ENCODE results near the gene ZNF599.

ZNF599 gene

GRCh38 chr19:34774857-34775256 is 1.8 kb upstream of the ZNF599 start:
- no peak for ATAC-seq
- Mint-ChIP-seq H3K4me3 (no peak overlapping the region), H3K4me1 (peaks cover 17% of the 10 kb centered on the region), H3K9me3 (no peaks in the 10 kb centered on the region), H3K36me3 (peaks cover 4% of the 10 kb centered on the region), H3K27ac (no peak overlapping the region)
- DNase-seq (ENCODE audit: low spot score in 2 of 2): no peak

DNA sequence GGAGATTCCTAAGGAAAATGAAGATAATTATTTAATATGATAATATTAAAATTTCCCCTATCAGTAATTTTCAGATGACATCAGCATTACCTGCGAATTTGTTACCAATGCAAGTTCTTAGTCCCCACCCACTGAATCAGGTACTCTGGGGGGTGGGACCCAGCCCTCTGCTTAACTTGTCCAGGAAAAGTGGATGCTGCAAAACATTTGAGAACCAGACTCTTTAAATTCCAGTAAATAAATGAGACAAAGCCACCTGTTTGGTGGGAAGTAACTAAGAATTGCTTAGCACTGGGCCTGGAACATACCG is 495 bp upstream of the ZNF599 start:
- Mint-ChIP-seq H3K4me1 (peaks cover 17% of the 10 kb centered on the region), H3K27ac (no peak overlapping the region), H3K36me3 (peaks cover 4% of the 10 kb centered on the region), H3K4me3 (peak overlapping the region; percentile 85), H3K9me3 (no peaks in the 10 kb centered on the region)
- ATAC-seq: no peak
- no peak for DNase-seq (ENCODE audit: low spot score in 2 of 2)

DNA sequence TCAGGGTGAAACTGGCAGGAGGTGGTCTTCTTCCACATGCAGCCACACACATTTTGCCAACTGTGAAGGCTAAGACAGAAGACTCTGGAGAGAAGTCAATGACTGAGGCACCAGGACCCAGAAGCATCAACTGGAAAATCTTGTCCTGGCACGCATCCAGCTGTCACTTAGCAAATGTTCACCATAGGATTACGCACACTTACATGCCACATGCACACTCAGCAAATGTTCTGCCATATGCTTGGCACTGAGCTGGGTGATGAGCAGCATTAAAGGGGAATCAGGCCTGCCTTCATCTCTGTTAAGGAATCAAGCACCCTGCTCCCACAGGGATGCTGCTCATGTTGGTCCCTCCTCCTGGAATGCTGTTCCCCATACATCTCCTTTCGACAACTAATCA is 5.1 kb downstream of the ZNF599 start:
- peaks cover 12% of the 10 kb centered on the region for H3K4me1 Mint-ChIP-seq
- no peak overlapping the region for H3K4me3 Mint-ChIP-seq
- H3K9me3 Mint-ChIP-seq: peaks cover 12% of the 10 kb centered on the region
- no peak overlapping the region for H3K27ac Mint-ChIP-seq
- DNase-seq (ENCODE audit: low spot score in 2 of 2) (no peak), ATAC-seq (no peak)
- H3K36me3 Mint-ChIP-seq: peaks cover 8% of the 10 kb centered on the region

DNA sequence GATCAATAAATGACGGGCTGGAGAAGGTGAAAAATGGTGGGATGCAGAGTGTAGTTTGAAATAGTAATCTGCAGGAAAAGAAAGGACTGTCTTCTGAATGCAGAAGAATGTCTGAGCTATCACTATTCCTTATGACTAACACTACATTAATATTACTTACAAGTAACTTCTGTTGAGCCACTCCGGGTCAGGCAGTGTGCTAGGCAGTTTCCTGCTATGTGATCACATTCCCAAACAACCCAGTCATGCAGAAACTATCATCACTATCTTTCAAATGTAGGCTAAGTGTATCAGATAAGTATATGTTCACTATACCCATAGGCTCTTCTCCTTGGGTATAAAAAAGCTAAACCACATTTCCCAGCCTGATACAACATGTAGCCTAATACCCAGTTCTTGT is 6.6 kb downstream of the ZNF599 start:
- no peak for ATAC-seq

DNA sequence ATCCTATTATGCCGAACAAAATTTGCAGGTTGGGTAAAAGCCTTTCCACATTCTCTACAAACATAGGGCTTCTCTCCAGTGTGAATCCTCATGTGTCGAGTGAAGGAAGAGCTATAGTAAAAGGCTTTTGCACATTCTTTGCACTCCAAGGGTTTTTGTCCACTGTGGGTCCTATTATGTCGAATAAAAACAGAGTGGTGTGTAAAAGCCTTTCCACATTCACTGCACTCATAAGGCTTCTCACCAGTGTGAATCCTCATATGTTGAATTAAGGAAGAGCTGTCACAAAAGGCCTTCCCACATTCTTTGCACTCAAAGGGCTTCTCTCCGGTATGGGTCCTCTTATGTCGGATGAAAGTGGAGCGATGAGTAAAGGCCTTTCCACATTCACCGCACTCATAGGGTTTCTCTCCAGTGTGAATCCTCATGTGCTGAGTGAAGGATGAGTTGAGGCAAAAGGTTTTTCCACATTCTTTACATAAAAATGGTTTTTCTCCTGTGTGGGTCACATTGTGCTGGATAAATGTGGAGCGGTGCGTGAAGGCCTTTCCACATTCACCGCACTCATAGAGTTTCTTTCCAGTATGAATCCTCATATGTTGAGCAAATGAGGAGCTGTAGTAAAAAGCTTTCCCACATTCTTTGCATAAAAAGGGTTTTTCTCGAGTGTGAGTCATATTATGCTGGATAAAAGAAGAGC is 13.6 kb downstream of the ZNF599 start:
- ATAC-seq (no peak), DNase-seq (ENCODE audit: low spot score in 2 of 2) (no peak)
- H3K9me3 Mint-ChIP-seq: peaks cover 32% of the 10 kb centered on the region
- no peak overlapping the region for H3K27ac Mint-ChIP-seq
- no peak overlapping the region for H3K4me3 Mint-ChIP-seq
- H3K4me1 Mint-ChIP-seq: no peaks in the 10 kb centered on the region
- H3K36me3 Mint-ChIP-seq: peaks cover 7% of the 10 kb centered on the region

More for the DNA sequence above, 6.6 kb downstream of the ZNF599 start:
- peaks cover under 1% of the 10 kb centered on the region for H3K4me1 Mint-ChIP-seq
- peaks cover 7% of the 10 kb centered on the region for H3K36me3 Mint-ChIP-seq
- DNase-seq (ENCODE audit: low spot score in 2 of 2): no peak
- no peak overlapping the region for H3K27ac Mint-ChIP-seq
- H3K4me3 Mint-ChIP-seq: no peak overlapping the region
- peaks cover 21% of the 10 kb centered on the region for H3K9me3 Mint-ChIP-seq

DNA sequence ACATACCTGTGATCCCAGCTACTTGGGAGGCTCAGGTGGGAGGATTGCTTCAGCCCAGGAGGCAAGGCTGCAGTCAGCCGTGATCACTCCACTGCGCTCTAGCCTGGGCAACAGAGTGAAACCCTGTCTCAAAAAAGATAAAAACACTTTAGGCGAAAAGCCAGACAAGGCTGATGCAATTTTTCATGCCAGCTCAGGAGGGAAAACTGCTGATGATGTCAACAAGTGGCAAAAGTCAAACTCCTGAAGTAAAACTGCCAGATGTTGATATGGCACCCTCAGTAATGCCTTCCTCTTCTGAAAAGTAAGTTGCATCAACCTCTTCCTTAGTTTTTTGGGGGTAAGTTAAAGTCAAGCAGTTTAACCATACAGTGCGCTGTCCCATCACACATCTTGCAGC is 15.6 kb downstream of the ZNF599 start:
- Mint-ChIP-seq H3K36me3 (no peaks in the 10 kb centered on the region), H3K27ac (no peak overlapping the region), H3K9me3 (peaks cover 34% of the 10 kb centered on the region), H3K4me1 (no peaks in the 10 kb centered on the region), H3K4me3 (no peak overlapping the region)
- ATAC-seq (no peak), DNase-seq (ENCODE audit: low spot score in 2 of 2) (no peak)

DNA sequence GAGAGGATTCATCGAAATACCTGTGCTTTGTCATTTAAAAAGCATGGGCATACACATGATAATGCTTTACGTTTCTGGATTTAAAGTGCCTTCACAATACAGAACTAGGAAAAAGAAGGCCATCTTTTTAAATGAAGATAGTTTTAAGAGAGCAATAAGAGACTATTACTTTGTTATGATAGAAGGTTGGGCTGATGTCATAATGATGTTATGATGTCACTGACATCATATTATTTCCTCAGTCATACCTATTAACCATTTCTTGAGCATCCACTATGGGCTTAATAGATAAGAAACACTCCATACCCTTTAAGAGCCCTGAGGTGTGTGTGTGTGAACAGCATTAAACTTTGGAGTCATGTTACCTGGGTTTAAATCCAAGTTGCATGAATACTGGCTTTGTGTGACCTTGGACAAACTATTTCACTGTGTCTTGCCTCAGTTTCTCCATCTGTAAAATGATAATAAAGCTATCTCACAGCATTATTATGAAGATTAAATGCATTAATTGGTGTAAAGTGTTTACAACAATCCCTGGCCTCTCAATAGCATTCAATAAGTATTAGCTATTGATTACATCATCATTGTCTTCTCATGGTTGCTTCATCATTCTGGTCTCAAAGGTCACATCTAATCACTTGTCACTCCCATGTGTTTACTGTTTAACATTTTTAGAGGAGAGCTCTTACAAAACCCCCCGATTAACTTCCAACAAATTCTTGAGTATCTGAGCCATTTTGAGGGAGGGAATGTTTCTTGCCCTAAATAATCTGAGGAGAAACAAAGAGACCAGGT is 27.9 kb downstream of the ZNF599 start:
- ATAC-seq (no peak), DNase-seq (ENCODE audit: low spot score in 2 of 2) (no peak)
- H3K4me1 Mint-ChIP-seq: no peaks in the 10 kb centered on the region
- peaks cover 50% of the 10 kb centered on the region for H3K9me3 Mint-ChIP-seq
- H3K4me3 Mint-ChIP-seq: no peak overlapping the region
- peaks cover 12% of the 10 kb centered on the region for H3K36me3 Mint-ChIP-seq
- no peak overlapping the region for H3K27ac Mint-ChIP-seq

- no peak for ATAC-seq
- Mint-ChIP-seq H3K36me3 (peaks cover 32% of the 10 kb centered on the region), H3K9me3 (peaks cover 13% of the 10 kb centered on the region), H3K4me1 (peaks cover 12% of the 10 kb centered on the region), H3K4me3 (peak overlapping the region; percentile 81), H3K27ac (peak overlapping the region; percentile 91)
- DNase-seq (ENCODE audit: low spot score in 2 of 2): no peak
These were observed 38.4 kb downstream of the ZNF599 start for GRCh38 chr19:34734537-34735103.

GRCh38 chr19:34733746-34734536 is 39.1 kb downstream of the ZNF599 start, which contains the start of gene ZNF181:
TSS of gene ZNF181 (plus strand) at chr19:34734243. CDS start at chr19:34735038, 795 bp downstream.
- DNase-seq (ENCODE audit: low spot score in 2 of 2) (peak; percentile 61 to 88), ATAC-seq (peak; percentile 91)
- Mint-ChIP-seq H3K4me1 (peaks cover 12% of the 10 kb centered on the region), H3K9me3 (peaks cover 9% of the 10 kb centered on the region), H3K4me3 (peak within 1 kb of the TSS; percentile 81), H3K27ac (peak within 1 kb of the TSS; percentile 91), H3K36me3 (peaks cover 26% of the 10 kb centered on the region)

DNA sequence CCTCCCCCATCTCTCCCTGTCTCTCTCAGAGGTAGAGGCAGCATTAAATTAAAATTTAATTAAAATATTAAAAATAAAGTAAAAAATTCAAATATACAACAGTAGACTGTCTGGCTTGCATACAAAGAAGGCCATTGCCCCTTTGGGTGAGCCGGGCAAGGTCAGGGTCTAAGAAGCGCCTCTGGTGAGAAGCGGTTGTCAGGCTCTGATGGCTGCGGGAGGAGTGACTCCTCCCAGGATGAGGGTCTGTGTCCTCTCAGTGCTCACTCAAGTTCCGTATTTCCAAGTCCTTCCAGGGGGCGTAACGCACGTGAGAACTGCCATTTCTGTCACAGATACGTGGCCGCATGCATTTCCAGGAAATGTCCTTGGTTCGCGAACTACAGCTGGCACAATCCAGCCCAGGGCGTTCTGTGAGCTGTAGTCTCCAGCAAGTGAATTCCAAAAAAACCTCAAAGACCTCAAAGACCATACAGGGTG is 39.7 kb downstream of the ZNF599 start:
- Mint-ChIP-seq H3K36me3 (peaks cover 25% of the 10 kb centered on the region), H3K4me1 (peaks cover 12% of the 10 kb centered on the region), H3K4me3 (peak overlapping the region; percentile 81), H3K27ac (peak overlapping the region; percentile 91), H3K9me3 (peaks cover 9% of the 10 kb centered on the region)
- DNase-seq (ENCODE audit: low spot score in 2 of 2): no peak
- no peak for ATAC-seq

GRCh38 chr19:34732612-34733211 is 40.3 kb downstream of the ZNF599 start:
- no peak for ATAC-seq
- H3K27ac Mint-ChIP-seq: no peak overlapping the region
- peaks cover 12% of the 10 kb centered on the region for H3K4me1 Mint-ChIP-seq
- DNase-seq (ENCODE audit: low spot score in 2 of 2): no peak
- H3K36me3 Mint-ChIP-seq: peaks cover 19% of the 10 kb centered on the region
- peaks cover 9% of the 10 kb centered on the region for H3K9me3 Mint-ChIP-seq
- peak overlapping the region; percentile 81 for H3K4me3 Mint-ChIP-seq

DNA sequence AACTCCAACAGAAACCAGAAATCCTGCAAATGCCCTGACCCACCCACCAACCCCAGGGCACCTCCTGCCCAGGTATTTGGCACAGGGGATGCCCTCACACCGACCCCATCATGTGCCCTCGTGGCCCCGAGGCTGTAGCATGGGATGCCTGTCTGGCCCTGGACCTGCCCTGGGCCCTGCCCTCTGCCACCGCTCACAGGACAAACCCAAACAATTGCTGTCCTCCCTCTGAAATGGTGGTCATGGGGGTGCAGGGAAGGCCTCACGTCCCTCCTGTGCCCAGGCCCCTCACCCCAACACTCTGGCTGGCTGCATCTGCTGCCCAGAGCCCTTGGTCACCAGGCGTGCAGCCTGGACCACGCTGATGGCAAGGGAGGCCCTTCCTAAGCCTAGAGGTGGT is 41.1 kb downstream of the ZNF599 start:
- DNase-seq (ENCODE audit: low spot score in 2 of 2) (no peak), ATAC-seq (no peak)
- Mint-ChIP-seq H3K4me3 (no peak overlapping the region), H3K36me3 (peaks cover 19% of the 10 kb centered on the region), H3K4me1 (peaks cover 12% of the 10 kb centered on the region), H3K9me3 (peaks cover 9% of the 10 kb centered on the region), H3K27ac (no peak overlapping the region)

GRCh38 chr19:34731019-34731829 is 41.8 kb downstream of the ZNF599 start:
- Mint-ChIP-seq H3K4me1 (peaks cover 12% of the 10 kb centered on the region), H3K27ac (no peak overlapping the region), H3K36me3 (peaks cover 15% of the 10 kb centered on the region), H3K9me3 (peaks cover 6% of the 10 kb centered on the region), H3K4me3 (no peak overlapping the region)
- ATAC-seq: no peak
- no peak for DNase-seq (ENCODE audit: low spot score in 2 of 2)

DNA sequence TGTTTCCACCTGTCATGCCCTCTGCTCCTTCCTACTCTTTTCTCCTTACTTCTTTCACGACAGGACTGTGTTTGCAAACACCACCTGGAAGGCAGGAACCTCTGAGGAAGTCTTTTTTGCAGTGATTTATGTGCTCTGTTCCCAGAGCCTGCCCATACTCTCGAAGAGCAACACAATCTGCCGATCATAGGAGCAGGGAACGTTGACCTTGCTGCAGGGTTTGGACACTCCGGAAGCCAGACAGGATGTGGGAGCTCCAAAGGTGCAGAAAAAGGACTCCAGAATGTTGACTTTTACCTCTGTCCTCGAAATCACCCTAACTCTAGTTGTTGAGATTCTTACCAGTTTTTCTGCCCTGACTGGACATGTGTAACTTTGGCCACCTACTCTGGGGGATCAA is 47.6 kb downstream of the ZNF599 start:
- Mint-ChIP-seq H3K9me3 (no peaks in the 10 kb centered on the region), H3K27ac (no peak overlapping the region), H3K36me3 (peaks cover 4% of the 10 kb centered on the region), H3K4me1 (no peaks in the 10 kb centered on the region), H3K4me3 (no peak overlapping the region)
- no peak for ATAC-seq
- no peak for DNase-seq (ENCODE audit: low spot score in 2 of 2)
